K562 (cell line): ENCODE measurements around the gene RNF145. TPM values are rescaled to one million over a fixed set of nuclear protein-coding genes. Genes with fewer than 3 reads are reported as not detected.

Source experiments
- ATF7 ChIP-seq: fragments of 450-650 bp; IDR thresholded peaks from 2 replicates; pipeline ENCODE4 v1.7.1; 2014; ENCODE audit warnings: mild to moderate bottlenecking, moderate library complexity
- CBX5 ChIP-seq: IDR thresholded peaks from 2 replicates; pipeline ENCODE4 v1.6.1; 2014; ENCODE audit warnings: low read depth, borderline replicate concordance
- E2F3 ChIP-seq: fragments of 250-450 bp; sonication (Bioruptor Pico); IDR thresholded peaks from 2 replicates; pipeline ENCODE4 v1.4.0; 2020; ENCODE audit warnings: mild to moderate bottlenecking
- L3MBTL2 ChIP-seq: fragments of 450-650 bp; IDR thresholded peaks from 2 replicates; pipeline ENCODE4 v1.6.1; 2016; ENCODE audit warnings: mild to moderate bottlenecking, moderate library complexity
- POU5F1 ChIP-seq: fragments of 150-350 bp; IDR thresholded peaks from 2 replicates; pipeline ENCODE4 v1.6.1; 2014; ENCODE audit warnings: borderline replicate concordance, low read length, low read depth, mild to moderate bottlenecking; ENCODE audit not compliant: partially characterized antibody
- RFX7 ChIP-seq: fragments of 250-450 bp; sonication (Bioruptor Pico); IDR thresholded peaks from 2 replicates; pipeline ENCODE4 v1.5.1; 2021; ENCODE audit warnings: mild to moderate bottlenecking
- SMARCA4 ChIP-seq: fragments of 450-650 bp; IDR thresholded peaks from 2 replicates; pipeline ENCODE4 v1.6.1; 2016
- STAG1 ChIP-seq: sonication (generic); formaldehyde crosslinking; IDR thresholded peaks from 2 replicates; pipeline ENCODE4 v1.5.0; 2020; ENCODE audit warnings: missing genetic modification reagents, borderline replicate concordance
- TAF15 ChIP-seq: fragments of 200-400 bp; formaldehyde crosslinking; IDR thresholded peaks from 2 replicates; pipeline ENCODE4 v1.6.1; 2017; ENCODE audit warnings: mild to moderate bottlenecking, low read depth, low read length, moderate library complexity
- ZNF584 ChIP-seq: fragments of 200-800 bp; sonication (Bioruptor generic); IDR thresholded peaks from 2 replicates; pipeline ENCODE4 v1.6.1; 2016; ENCODE audit warnings: low read depth, mild to moderate bottlenecking, missing genetic modification characterization, missing compliant biosample characterization
- ZNF717 ChIP-seq: fragments of 250-450 bp; sonication (Bioruptor Pico); IDR thresholded peaks from 2 replicates; pipeline ENCODE4 v1.5.0; 2021
- polyA plus RNA-seq, 8 experiments: library from polyadenylated mRNA; depleted of rRNA in 4 of 8; stranded (reverse) in 5 of 8; unstranded in 3 of 8; fragments of >200 nt; fragmentation: Nextera tagmentation in 2 of 8; fragmentation: Illumina TruSeq in 1 of 8; extraction: Ambion mirVana in 2 of 8; extraction: Trizol in 1 of 8; gene quantifications; 2 replicates each; pipeline versions ENCODE4 v1.2.1 to v1.2.3, GENCODE V29; 2011 to 2014; ENCODE audit warnings: inconsistent platforms in 1 of 8, missing spikeins in 1 of 8
- total RNA-seq, 7 experiments: library from RNA; depleted of rRNA in 6 of 7; stranded (reverse); fragments of >200 nt in 6 of 7; fragmentation: Illumina TruSeq in 2 of 7; extraction: Trizol in 2 of 7; gene quantifications; 2 replicates each; pipeline versions ENCODE4 v1.2.1 to v1.2.3, GENCODE V29; 2011 to 2021; ENCODE audit warnings: low replicate concordance in 1 of 7
- TF ChIP-seq, protein P1 (sequence below): sonication (generic); formaldehyde crosslinking; IDR thresholded peaks from 2 replicates; pipeline ENCODE4 v1.8.0; 2022; ENCODE audit warnings: mild to moderate bottlenecking, missing genetic modification reagents
- TF ChIP-seq, protein P2 (sequence below): fragments of 450-650 bp; IDR thresholded peaks from 2 replicates; pipeline ENCODE4 v1.6.1; 2016; ENCODE audit warnings: missing biosample characterization, missing genetic modification characterization
- TF ChIP-seq, protein P3 (sequence below): IDR thresholded peaks from 2 replicates; pipeline ENCODE4 v1.6.1; 2012; ENCODE audit warnings: low read depth, low read length, improper control_type of control experiment, borderline replicate concordance
- TF ChIP-seq, protein P4 (sequence below), 2 experiments: fragments of 450-650 bp in 1 of 2; IDR thresholded peaks; 2 replicates each; pipeline ENCODE4 v1.6.1; 2011 to 2017; ENCODE audit warnings: low read depth in 2 of 2, antibody characterized with exemption in 1 of 2, borderline replicate concordance in 1 of 2, low read length in 1 of 2, mild to moderate bottlenecking in 1 of 2, mixed read lengths in 1 of 2; ENCODE audit not compliant: control insufficient read depth in 1 of 2
- TF ChIP-seq, protein P5 (sequence below): IDR thresholded peaks from 2 replicates; pipeline ENCODE4 v1.6.1; 2011; ENCODE audit not compliant: insufficient read length; ENCODE audit errors: extremely low read depth
- TF ChIP-seq, protein P6 (sequence below): sonication (generic); formaldehyde crosslinking; IDR thresholded peaks from 2 replicates; pipeline ENCODE4 v1.8.1; 2023; ENCODE audit warnings: mild to moderate bottlenecking, missing genetic modification reagents

Gene RNF145
- total and polyA plus RNA-seq, 9 of the 15 experiments (the other 6 are each of a cell fraction or from before 2014, with no cell fraction given): 13.6 to 40.7 (median 25.4) TPM

DNA sequence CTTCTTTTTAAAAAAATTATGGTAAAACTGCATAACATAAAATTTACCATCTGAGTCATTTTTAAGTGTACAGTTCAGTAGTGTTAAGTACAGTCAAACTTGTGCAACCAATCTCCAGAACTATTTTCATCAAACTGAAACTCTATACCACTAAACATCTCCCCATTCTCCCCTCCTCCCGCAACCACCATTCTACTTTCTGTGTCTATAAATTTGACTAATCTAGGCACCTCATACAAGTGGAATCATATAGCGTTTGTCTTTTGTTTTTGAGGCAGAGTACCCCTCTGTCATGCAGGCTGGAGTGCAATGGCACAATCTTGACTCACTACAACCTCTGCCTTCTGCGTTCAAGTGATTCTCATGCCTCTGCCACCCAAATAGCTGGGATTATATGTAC, 85.7 kb downstream of the RNF145 start (continued):
- TF ChIP-seq, protein P1, sequence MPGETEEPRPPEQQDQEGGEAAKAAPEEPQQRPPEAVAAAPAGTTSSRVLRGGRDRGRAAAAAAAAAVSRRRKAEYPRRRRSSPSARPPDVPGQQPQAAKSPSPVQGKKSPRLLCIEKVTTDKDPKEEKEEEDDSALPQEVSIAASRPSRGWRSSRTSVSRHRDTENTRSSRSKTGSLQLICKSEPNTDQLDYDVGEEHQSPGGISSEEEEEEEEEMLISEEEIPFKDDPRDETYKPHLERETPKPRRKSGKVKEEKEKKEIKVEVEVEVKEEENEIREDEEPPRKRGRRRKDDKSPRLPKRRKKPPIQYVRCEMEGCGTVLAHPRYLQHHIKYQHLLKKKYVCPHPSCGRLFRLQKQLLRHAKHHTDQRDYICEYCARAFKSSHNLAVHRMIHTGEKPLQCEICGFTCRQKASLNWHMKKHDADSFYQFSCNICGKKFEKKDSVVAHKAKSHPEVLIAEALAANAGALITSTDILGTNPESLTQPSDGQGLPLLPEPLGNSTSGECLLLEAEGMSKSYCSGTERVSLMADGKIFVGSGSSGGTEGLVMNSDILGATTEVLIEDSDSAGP: no peak
- TF ChIP-seq L3MBTL2 (no peak), CBX5 (no peak), POU5F1 (no peak), TAF15 (no peak), ATF7 (no peak), RFX7 (CRISPR knock-in tag) (no peak), SMARCA4 (no peak), ZNF584 (CRISPR knock-in tag) (no peak), ZNF717 (CRISPR knock-in tag) (no peak), E2F3 (CRISPR knock-in tag) (no peak), STAG1 (CRISPR knock-in tag) (no peak)
- TF ChIP-seq, protein P2, sequence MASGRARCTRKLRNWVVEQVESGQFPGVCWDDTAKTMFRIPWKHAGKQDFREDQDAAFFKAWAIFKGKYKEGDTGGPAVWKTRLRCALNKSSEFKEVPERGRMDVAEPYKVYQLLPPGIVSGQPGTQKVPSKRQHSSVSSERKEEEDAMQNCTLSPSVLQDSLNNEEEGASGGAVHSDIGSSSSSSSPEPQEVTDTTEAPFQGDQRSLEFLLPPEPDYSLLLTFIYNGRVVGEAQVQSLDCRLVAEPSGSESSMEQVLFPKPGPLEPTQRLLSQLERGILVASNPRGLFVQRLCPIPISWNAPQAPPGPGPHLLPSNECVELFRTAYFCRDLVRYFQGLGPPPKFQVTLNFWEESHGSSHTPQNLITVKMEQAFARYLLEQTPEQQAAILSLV (tag): no peak
- TF ChIP-seq, protein P3, sequence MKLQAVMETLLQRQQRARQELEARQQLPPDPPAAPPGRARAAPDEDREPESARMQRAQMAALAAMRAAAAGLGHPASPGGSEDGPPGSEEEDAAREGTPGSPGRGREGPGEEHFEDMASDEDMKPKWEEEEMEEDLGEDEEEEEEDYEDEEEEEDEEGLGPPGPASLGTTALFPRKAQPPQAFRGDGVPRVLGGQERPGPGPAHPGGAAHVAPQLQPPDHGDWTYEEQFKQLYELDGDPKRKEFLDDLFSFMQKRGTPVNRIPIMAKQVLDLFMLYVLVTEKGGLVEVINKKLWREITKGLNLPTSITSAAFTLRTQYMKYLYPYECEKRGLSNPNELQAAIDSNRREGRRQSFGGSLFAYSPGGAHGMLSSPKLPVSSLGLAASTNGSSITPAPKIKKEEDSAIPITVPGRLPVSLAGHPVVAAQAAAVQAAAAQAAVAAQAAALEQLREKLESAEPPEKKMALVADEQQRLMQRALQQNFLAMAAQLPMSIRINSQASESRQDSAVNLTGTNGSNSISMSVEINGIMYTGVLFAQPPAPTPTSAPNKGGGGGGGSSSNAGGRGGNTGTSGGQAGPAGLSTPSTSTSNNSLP: no peak
- TF ChIP-seq, protein P4, sequence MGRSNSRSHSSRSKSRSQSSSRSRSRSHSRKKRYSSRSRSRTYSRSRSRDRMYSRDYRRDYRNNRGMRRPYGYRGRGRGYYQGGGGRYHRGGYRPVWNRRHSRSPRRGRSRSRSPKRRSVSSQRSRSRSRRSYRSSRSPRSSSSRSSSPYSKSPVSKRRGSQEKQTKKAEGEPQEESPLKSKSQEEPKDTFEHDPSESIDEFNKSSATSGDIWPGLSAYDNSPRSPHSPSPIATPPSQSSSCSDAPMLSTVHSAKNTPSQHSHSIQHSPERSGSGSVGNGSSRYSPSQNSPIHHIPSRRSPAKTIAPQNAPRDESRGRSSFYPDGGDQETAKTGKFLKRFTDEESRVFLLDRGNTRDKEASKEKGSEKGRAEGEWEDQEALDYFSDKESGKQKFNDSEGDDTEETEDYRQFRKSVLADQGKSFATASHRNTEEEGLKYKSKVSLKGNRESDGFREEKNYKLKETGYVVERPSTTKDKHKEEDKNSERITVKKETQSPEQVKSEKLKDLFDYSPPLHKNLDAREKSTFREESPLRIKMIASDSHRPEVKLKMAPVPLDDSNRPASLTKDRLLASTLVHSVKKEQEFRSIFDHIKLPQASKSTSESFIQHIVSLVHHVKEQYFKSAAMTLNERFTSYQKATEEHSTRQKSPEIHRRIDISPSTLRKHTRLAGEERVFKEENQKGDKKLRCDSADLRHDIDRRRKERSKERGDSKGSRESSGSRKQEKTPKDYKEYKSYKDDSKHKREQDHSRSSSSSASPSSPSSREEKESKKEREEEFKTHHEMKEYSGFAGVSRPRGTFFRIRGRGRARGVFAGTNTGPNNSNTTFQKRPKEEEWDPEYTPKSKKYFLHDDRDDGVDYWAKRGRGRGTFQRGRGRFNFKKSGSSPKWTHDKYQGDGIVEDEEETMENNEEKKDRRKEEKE (IDR thresholded peaks at IDR 0.05; ENCODE audit: borderline replicate concordance in 1 of 2, control insufficient read depth in 1 of 2, low read depth in 2 of 2, low read length in 1 of 2): no peak
- TF ChIP-seq, protein P5, sequence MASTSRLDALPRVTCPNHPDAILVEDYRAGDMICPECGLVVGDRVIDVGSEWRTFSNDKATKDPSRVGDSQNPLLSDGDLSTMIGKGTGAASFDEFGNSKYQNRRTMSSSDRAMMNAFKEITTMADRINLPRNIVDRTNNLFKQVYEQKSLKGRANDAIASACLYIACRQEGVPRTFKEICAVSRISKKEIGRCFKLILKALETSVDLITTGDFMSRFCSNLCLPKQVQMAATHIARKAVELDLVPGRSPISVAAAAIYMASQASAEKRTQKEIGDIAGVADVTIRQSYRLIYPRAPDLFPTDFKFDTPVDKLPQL: no peak
- TF ChIP-seq, protein P6, sequence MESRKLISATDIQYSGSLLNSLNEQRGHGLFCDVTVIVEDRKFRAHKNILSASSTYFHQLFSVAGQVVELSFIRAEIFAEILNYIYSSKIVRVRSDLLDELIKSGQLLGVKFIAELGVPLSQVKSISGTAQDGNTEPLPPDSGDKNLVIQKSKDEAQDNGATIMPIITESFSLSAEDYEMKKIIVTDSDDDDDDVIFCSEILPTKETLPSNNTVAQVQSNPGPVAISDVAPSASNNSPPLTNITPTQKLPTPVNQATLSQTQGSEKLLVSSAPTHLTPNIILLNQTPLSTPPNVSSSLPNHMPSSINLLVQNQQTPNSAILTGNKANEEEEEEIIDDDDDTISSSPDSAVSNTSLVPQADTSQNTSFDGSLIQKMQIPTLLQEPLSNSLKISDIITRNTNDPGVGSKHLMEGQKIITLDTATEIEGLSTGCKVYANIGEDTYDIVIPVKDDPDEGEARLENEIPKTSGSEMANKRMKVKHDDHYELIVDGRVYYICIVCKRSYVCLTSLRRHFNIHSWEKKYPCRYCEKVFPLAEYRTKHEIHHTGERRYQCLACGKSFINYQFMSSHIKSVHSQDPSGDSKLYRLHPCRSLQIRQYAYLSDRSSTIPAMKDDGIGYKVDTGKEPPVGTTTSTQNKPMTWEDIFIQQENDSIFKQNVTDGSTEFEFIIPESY: no peak
